GM12891 (cell line): Measurements from ENCODE around the gene ANKRD9.
"Not testable (repeated sequence)": the region's sequence is repeated elsewhere in the genome, so short reads cannot be mapped to it uniquely, and the experiment has no call there.

Experiments used
- DNase-seq: peaks from one replicate; pipeline ENCODE4 v3.0.0; 2011; ENCODE audit warnings: low spot score; ENCODE audit not compliant: insufficient read length
- FAIRE-seq: peaks from 2 replicates; lab custom pipeline; 2011; peaks lifted over from hg19 to GRCh38; lab: Jason Lieb, UNC
- PAX5 ChIP-seq: IDR thresholded peaks from 2 replicates; pipeline ENCODE4 v1.6.1; 2011; ENCODE audit warnings: low read length, moderate library complexity, mild to moderate bottlenecking; ENCODE audit not compliant: insufficient read depth, severe bottlenecking
- POLR2A ChIP-seq: IDR thresholded peaks from 2 replicates; pipeline ENCODE4 v1.6.1; 2011; ENCODE audit warnings: low read depth, low read length, control low read depth
- POLR2AphosphoS5 ChIP-seq: IDR thresholded peaks from 2 replicates; pipeline ENCODE4 v1.6.1; 2011; ENCODE audit warnings: low read depth, low read length, control low read depth
- POU2F2 ChIP-seq: IDR thresholded peaks from 2 replicates; pipeline ENCODE4 v1.6.1; 2011; ENCODE audit warnings: low read depth, mild to moderate bottlenecking, control low read depth, low read length, moderate library complexity
- SPI1 ChIP-seq: IDR thresholded peaks from 2 replicates; pipeline ENCODE4 v1.6.1; 2011; ENCODE audit warnings: low read depth, low read length, control low read depth
- TAF1 ChIP-seq: IDR thresholded peaks from 2 replicates; pipeline ENCODE4 v1.6.1; 2011; ENCODE audit warnings: low read depth, low read length, control low read depth

ANKRD9 gene

GRCh38 chr14:102523569-102524450, 14.2 kb upstream of the ANKRD9 start:
- DNase-seq (no peak), FAIRE-seq (no peak)
- no peak for TF ChIP-seq PAX5
- TF ChIP-seq TAF1 = no peak
- TF ChIP-seq POLR2AphosphoS5 = no peak
- no peak for TF ChIP-seq POU2F2
- TF ChIP-seq SPI1 = no peak
- TF ChIP-seq POLR2A = no peak

GRCh38 chr14:102523200-102523568, 13.6 kb upstream of the ANKRD9 start:
- DNase-seq = no peak
- no peak for FAIRE-seq
- TF ChIP-seq POLR2AphosphoS5 = no peak

DNA sequence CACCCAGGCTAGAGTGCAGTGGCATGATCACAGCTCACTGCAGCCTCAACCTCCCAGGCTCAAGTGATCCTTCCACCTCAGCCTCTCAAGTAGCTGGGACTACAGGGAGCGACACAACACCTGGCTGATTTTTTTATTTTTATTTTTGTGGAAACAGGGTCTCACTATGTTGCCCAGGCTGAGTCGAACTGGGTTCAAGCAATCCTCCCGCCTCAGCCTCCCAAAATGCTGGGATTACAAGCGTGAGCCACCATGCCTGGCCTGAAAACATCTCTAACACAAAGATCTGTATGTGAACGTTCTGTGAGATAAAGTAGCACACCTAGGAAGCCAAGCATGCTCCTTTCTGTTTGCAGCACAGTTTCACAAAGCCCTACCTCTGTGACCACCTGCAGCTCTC, 10.1 kb upstream of the ANKRD9 start:
- not testable (repeated sequence) for DNase-seq, FAIRE-seq

DNA sequence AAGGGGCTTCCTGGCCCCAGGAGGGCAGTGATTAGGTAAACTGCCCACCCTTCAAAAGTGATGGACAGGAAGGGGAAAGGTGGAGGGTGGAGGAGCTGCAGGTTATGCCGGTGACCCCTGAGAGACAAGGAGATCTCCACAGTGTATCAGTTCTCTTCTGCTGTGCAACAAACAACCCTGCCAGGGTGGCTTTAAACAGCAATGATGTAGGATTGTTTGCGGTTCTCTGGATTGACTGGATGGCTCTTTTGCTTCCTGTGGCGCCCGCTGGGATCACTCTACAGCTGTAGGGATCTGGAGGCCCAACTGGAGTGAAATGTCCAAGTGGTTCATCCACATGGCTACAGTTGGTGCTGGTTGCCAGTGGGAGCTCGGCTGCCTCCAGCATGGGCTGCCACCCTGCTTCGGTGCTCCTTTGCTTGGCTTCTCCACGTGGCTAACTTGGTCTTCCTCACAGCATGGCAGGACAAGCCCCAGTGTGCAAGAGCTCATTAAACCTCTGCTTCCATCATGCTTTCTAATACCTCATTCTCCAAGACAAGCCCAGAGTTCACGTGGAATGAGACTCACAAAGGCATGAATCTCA, 8.6 kb upstream of the ANKRD9 start:
- TF ChIP-seq POLR2A (no peak), TAF1 (no peak), SPI1 (no peak), POU2F2 (no peak)
- FAIRE-seq = no peak
- DNase-seq = no peak

DNA sequence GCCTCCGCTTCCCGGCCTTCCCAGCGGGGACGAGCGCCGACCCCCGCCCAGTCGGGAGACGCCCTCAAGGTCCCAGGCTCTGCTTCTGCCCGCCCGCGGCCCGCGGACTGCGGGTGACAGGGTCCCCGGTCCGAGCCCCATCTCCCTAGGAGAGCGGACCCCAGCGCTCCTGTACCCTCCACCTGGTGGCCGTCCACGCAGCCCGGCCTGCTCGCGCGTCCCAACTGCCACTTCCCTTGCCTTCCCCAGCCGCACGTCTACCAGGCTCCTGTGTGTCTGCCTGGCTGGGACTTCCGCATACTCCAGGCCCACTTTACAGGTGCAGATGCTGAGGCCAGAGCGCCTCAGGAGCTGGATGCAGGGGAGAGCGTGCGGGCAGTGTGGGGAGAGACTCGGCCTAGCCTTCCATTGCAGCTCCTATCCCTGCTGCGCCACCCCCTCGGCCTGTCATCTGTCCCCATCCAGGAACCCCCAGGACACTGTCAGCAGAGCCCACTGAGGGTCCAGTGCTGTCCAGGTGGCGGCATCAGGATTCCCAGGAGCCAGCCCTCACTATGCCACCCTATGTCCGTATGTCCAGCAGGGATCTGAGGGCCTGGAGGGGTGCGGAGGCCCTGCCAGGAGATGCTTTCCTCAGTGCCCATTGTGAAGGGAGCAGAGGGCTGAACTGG, 8.0 kb upstream of the ANKRD9 start:
- FAIRE-seq (no peak), DNase-seq (no peak)
- TF ChIP-seq TAF1 (no peak), PAX5 (no peak), SPI1 (no peak), POLR2AphosphoS5 (no peak), POLR2A (no peak), POU2F2 (no peak)

DNA sequence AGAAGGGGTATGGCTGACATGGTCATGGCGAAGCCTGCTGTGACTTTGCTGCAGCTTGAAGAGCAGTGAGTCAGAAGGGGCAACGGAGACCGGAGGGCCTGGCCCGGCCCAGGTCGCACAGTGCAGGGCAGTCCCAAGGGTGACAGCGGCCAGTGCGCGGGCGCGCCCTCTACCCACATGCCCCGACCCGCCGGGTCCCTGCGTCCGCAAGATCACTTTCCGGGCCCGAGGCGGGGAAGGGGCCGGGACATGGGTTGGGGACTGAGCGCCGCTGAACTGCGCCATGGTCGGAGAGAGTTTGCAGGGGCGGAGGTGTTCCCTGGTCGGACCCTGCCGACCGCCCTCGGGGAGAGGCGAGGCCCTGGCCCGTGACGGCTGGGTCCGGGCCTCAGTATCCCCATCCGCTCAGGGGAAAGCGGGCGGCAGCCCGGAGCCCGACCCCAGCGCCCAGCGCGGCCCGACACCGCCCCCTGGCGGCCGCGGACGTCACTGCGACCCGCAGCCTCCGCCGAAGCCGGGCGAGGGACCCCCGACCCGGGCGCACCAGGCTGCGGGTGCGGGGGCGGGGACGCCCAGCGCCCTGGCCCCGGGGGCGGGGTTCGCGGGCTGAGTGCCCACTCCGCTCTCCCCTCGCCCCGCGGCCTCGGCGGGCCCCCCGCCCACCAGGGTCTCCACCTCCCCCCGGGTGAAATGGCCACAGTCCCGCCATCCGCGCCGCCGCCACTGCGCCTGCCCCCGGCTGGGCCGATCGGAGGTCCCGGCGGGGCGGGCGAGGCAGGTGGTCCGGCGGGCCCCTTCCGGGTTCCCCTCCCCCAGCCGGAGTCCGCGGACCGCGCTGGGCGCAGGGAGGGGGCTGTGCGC, 7.2 kb upstream of the ANKRD9 start:
- TF ChIP-seq POLR2A = no peak
- TF ChIP-seq POLR2AphosphoS5 = no peak
- TF ChIP-seq POU2F2 = no peak
- no peak for TF ChIP-seq TAF1
- FAIRE-seq (peak; percentile 85), DNase-seq (peak; percentile 90)

DNA sequence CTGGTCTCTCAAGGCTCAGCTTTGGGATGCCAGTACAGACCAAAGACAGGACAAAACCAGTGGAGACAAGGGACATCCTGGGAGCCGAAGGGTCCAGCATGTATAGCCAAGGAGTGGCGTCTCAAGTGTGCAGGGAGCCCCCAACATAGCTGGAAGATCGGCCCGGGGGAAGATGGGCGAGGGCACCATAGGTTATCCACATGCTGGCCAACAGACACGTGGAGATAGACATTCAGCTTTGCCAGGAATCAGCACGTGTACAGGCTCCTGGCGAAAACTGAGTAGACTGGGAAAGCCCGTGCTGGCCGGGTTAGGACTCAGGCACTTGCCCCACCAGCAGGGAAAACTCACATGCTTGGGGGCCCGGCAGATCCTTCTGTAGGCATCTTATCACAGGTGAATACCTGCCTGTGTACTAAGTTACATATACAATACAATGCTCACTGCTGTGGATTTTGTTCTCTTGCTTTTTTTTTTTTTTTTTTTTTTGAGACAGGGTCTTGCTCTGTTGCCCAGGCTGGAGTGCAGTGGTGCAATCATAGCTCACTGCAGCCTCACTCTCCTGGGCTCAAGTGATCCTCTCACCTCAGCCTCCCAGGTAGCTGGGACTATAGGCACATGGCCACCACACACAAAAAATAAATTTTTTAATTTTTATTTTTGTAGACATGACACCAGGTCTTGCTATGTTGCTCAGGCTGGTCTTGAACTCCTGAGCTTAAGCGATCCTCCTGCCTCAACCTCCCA, 5.6 kb upstream of the ANKRD9 start:
- no peak for DNase-seq
- TF ChIP-seq PAX5 = no peak
- no peak for TF ChIP-seq TAF1
- TF ChIP-seq POLR2A = no peak
- no peak for TF ChIP-seq POLR2AphosphoS5
- TF ChIP-seq SPI1 = no peak
- no peak for FAIRE-seq

- no peak for FAIRE-seq
- TF ChIP-seq POU2F2 = no peak
- TF ChIP-seq SPI1 = no peak
- TF ChIP-seq POLR2A = no peak
- TF ChIP-seq TAF1 = no peak
- no peak for TF ChIP-seq PAX5
- DNase-seq = no peak
These were observed 4.6 kb upstream of the ANKRD9 start for GRCh38 chr14:102513899-102514772.

DNA sequence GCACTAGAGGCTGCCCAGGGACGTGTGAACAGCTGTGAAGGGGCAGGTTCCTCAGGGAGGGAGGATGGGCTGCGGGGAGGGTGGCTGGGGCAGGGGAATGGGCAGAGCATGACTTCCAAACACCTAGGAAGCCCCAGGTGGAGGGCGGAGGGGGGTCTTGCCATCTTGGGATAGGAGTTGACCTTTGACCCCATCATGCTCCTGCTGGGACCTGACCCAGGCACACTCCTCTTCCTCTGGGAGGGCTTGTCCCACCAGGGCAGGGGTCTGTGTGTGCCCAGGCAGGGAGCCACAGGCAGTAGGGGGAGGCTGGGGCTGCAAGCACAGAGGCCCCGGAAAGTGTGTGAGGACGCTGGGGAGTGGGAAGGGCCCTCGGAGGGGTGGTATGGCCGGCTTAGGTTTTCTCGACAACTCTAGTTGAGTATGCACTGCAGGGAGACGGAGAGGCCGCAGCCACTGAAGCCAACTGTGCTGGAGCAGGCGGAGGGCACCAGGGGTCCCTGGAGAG, 3.3 kb upstream of the ANKRD9 start:
- TF ChIP-seq POLR2AphosphoS5 (no peak), PAX5 (no peak), SPI1 (no peak), POLR2A (no peak), POU2F2 (no peak), TAF1 (no peak)
- DNase-seq = no peak
- FAIRE-seq = no peak
